Neural progenitor cell (in vitro differentiated cells): ENCODE results near the gene PTGIR. TPM values are rescaled to one million over a fixed set of nuclear protein-coding genes. Genes with fewer than 3 reads are reported as not detected.
A peak's percentile ranks its signal among the peaks of the same experiment; 100 is the strongest.

Source experiments
- DNase-seq: peaks from one replicate; pipeline ENCODE4 v3.0.0-alpha.2; 2016; ENCODE audit warnings: low spot score
- H2AFZ ChIP-seq: fragments of 200-600 bp; sonication (generic); replicated peaks from 2 replicates; pipeline ENCODE4 v1.6.1; 2016; ENCODE audit warnings: antibody characterized with exemption
- H3F3A ChIP-seq: fragments of 200-600 bp; sonication (generic); 2 replicates; pipeline ENCODE4 v1.6.1; 2016; ENCODE audit warnings: antibody characterized with exemption, low read depth
- H3K27ac ChIP-seq: fragments of 200-600 bp; sonication (generic); 2 replicates; pipeline ENCODE4 v1.5.1; 2016; ENCODE audit warnings: mild to moderate bottlenecking
- H3K27me3 ChIP-seq: fragments of 200-600 bp; sonication (generic); 2 replicates; pipeline ENCODE4 v1.6.1; 2016; ENCODE audit warnings: mild to moderate bottlenecking, moderate library complexity
- H3K36me3 ChIP-seq: fragments of 200-600 bp; sonication (generic); 2 replicates; pipeline ENCODE4 v1.5.1; 2016
- H3K4me1 ChIP-seq: fragments of 200-600 bp; sonication (generic); 2 replicates; pipeline ENCODE4 v1.6.1; 2016; ENCODE audit warnings: mixed run types
- H3K4me2 ChIP-seq: fragments of 200-600 bp; sonication (generic); 2 replicates; pipeline ENCODE4 v1.6.1; 2016
- H3K4me3 ChIP-seq: fragments of 200-600 bp; sonication (generic); 2 replicates; pipeline ENCODE4 v1.5.1; 2016
- H3K79me2 ChIP-seq: fragments of 200-600 bp; sonication (generic); 2 replicates; pipeline ENCODE4 v1.6.1; 2016; ENCODE audit warnings: low read depth
- H3K9ac ChIP-seq: fragments of 200-600 bp; sonication (generic); 2 replicates; pipeline ENCODE4 v1.6.1; 2016
- H3K9me3 ChIP-seq: fragments of 200-600 bp; sonication (generic); 2 replicates; pipeline ENCODE4 v1.5.1; 2016; ENCODE audit warnings: low read depth
- H4K20me1 ChIP-seq: fragments of 200-600 bp; sonication (generic); 2 replicates; pipeline ENCODE4 v1.6.1; 2016; ENCODE audit warnings: low read depth
- H3K27ac Mint-ChIP-seq: 3 replicates; pipeline ENCODE4 v1.8.0; 2021; ENCODE audit warnings: mixed read lengths
- H3K27me3 Mint-ChIP-seq: 2 replicates; pipeline ENCODE4 v1.8.0; 2022; ENCODE audit warnings: low read depth, mild to moderate bottlenecking, inconsistent platforms, moderate library complexity, mixed read lengths; ENCODE audit not compliant: insufficient read depth
- H3K36me3 Mint-ChIP-seq: 3 replicates; pipeline ENCODE4 v1.8.0; 2021; ENCODE audit warnings: mixed read lengths
- H3K4me1 Mint-ChIP-seq: 3 replicates; pipeline ENCODE4 v1.8.0; 2021; ENCODE audit warnings: mixed read lengths
- H3K4me3 Mint-ChIP-seq: 3 replicates; pipeline ENCODE4 v1.8.0; 2021; ENCODE audit warnings: mild to moderate bottlenecking, moderate library complexity, mixed read lengths
- H3K9me3 Mint-ChIP-seq: 3 replicates; pipeline ENCODE4 v1.8.0; 2020; ENCODE audit warnings: mixed read lengths
- EZH2 ChIP-seq: fragments of 200-600 bp; sonication (generic); IDR thresholded peaks from 2 replicates; pipeline ENCODE4 v1.6.1; 2017; ENCODE audit warnings: antibody characterized with exemption, mild to moderate bottlenecking, moderate library complexity
- EZH2phosphoT487 ChIP-seq: fragments of 200-600 bp; sonication (generic); IDR thresholded peaks from 2 replicates; pipeline ENCODE4 v1.6.1; 2017; ENCODE audit warnings: antibody characterized with exemption
- total RNA-seq: library from RNA; depleted of rRNA; stranded (reverse); fragments of >200 nt; gene quantifications from 2 replicates; pipeline ENCODE4 v1.2.3, GENCODE V29; 2015; ENCODE audit warnings: low replicate concordance
- TF ChIP-seq, protein P1 (sequence below): fragments of 200-600 bp; sonication (generic); IDR thresholded peaks from 2 replicates; pipeline ENCODE4 v1.5.1; 2017; ENCODE audit warnings: antibody characterized with exemption, mild to moderate bottlenecking

Gene PTGIR
- total RNA-seq, 1 donor from 2014 or later = not detected

- H3K4me3 Mint-ChIP-seq = peak overlapping the region; percentile 88
- no peaks in the 10 kb centered on the region for H3K9me3 ChIP-seq
- peak overlapping the region; percentile 58 for H3K4me3 ChIP-seq
- no peak overlapping the region for H3K9ac ChIP-seq
- H4K20me1 ChIP-seq = peaks cover 15% of the 10 kb centered on the region
- peak overlapping the region; percentile 91 for H3K4me2 ChIP-seq
- TF ChIP-seq, protein P1, sequence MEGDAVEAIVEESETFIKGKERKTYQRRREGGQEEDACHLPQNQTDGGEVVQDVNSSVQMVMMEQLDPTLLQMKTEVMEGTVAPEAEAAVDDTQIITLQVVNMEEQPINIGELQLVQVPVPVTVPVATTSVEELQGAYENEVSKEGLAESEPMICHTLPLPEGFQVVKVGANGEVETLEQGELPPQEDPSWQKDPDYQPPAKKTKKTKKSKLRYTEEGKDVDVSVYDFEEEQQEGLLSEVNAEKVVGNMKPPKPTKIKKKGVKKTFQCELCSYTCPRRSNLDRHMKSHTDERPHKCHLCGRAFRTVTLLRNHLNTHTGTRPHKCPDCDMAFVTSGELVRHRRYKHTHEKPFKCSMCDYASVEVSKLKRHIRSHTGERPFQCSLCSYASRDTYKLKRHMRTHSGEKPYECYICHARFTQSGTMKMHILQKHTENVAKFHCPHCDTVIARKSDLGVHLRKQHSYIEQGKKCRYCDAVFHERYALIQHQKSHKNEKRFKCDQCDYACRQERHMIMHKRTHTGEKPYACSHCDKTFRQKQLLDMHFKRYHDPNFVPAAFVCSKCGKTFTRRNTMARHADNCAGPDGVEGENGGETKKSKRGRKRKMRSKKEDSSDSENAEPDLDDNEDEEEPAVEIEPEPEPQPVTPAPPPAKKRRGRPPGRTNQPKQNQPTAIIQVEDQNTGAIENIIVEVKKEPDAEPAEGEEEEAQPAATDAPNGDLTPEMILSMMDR = no peak
- TF ChIP-seq EZH2phosphoT487 = no peak
- no peak overlapping the region for H3K27ac ChIP-seq
- no peaks in the 10 kb centered on the region for H3K9me3 Mint-ChIP-seq
- DNase-seq = peak; percentile 55
- no peaks in the 10 kb centered on the region for H3K36me3 ChIP-seq
- H3K27ac Mint-ChIP-seq = no peak overlapping the region
- H3K36me3 Mint-ChIP-seq = no peaks in the 10 kb centered on the region
- H3K79me2 ChIP-seq = no peaks in the 10 kb centered on the region
- H3K27me3 ChIP-seq = peaks cover 31% of the 10 kb centered on the region
- H3K4me1 ChIP-seq = peaks cover 25% of the 10 kb centered on the region
- peaks cover 24% of the 10 kb centered on the region for H3K4me1 Mint-ChIP-seq
- H3K27me3 Mint-ChIP-seq = peaks cover 7% of the 10 kb centered on the region
- peaks cover 35% of the 10 kb centered on the region for H3F3A ChIP-seq
- H2AFZ ChIP-seq = peak overlapping the region; percentile 35
These were observed 35.7 kb upstream of the PTGIR start for GRCh38 chr19:46660551-46661019.

GRCh38 chr19:46660008-46660517 lies 35.2 kb upstream of the PTGIR start:
- H3K79me2 ChIP-seq = no peaks in the 10 kb centered on the region
- no peak overlapping the region for H2AFZ ChIP-seq
- no peak for TF ChIP-seq EZH2phosphoT487
- TF ChIP-seq, protein P1 = no peak
- no peak for TF ChIP-seq EZH2
- H3K27me3 ChIP-seq = peaks cover 31% of the 10 kb centered on the region
- H3K36me3 ChIP-seq = no peaks in the 10 kb centered on the region
- peaks cover 15% of the 10 kb centered on the region for H4K20me1 ChIP-seq
- peaks cover 7% of the 10 kb centered on the region for H3K27me3 Mint-ChIP-seq
- no peak overlapping the region for H3K27ac Mint-ChIP-seq
- no peak overlapping the region for H3K27ac ChIP-seq
- H3F3A ChIP-seq = peaks cover 40% of the 10 kb centered on the region
- H3K4me3 Mint-ChIP-seq = peak overlapping the region; percentile 88
- peak overlapping the region; percentile 91 for H3K4me2 ChIP-seq
- H3K36me3 Mint-ChIP-seq = no peaks in the 10 kb centered on the region
- peaks cover 27% of the 10 kb centered on the region for H3K4me1 Mint-ChIP-seq
- no peaks in the 10 kb centered on the region for H3K9me3 ChIP-seq
- H3K9ac ChIP-seq = no peak overlapping the region
- H3K4me1 ChIP-seq = peaks cover 25% of the 10 kb centered on the region
- peak overlapping the region; percentile 58 for H3K4me3 ChIP-seq
- no peaks in the 10 kb centered on the region for H3K9me3 Mint-ChIP-seq
- peak; percentile 71 for DNase-seq

- H3K4me3 Mint-ChIP-seq = peak overlapping the region; percentile 88
- H3K36me3 Mint-ChIP-seq = no peaks in the 10 kb centered on the region
- no peak overlapping the region for H3K27ac Mint-ChIP-seq
- peaks cover 32% of the 10 kb centered on the region for H3K4me1 ChIP-seq
- H3K9me3 ChIP-seq = no peaks in the 10 kb centered on the region
- TF ChIP-seq, protein P1 = no peak
- TF ChIP-seq EZH2 (no peak), EZH2phosphoT487 (no peak)
- peaks cover 5% of the 10 kb centered on the region for H3K27me3 Mint-ChIP-seq
- no peak overlapping the region for H3K9ac ChIP-seq
- no peaks in the 10 kb centered on the region for H3K36me3 ChIP-seq
- no peaks in the 10 kb centered on the region for H3K9me3 Mint-ChIP-seq
- H3K27ac ChIP-seq = no peak overlapping the region
- H3F3A ChIP-seq = peaks cover 47% of the 10 kb centered on the region
- H3K79me2 ChIP-seq = no peaks in the 10 kb centered on the region
- DNase-seq = peak; percentile 77
- no peak overlapping the region for H2AFZ ChIP-seq
- peak overlapping the region; percentile 58 for H3K4me3 ChIP-seq
- H3K27me3 ChIP-seq = peaks cover 31% of the 10 kb centered on the region
- H3K4me2 ChIP-seq = peak overlapping the region; percentile 91
- peaks cover 18% of the 10 kb centered on the region for H4K20me1 ChIP-seq
- H3K4me1 Mint-ChIP-seq = peaks cover 33% of the 10 kb centered on the region
These were observed 34.5 kb upstream of the PTGIR start for GRCh38 chr19:46659151-46660007.
